ENCODE data around the gene GPR107.
A peak's percentile ranks its signal among the peaks of the same experiment; 100 is the strongest.

GPR107 gene

GRCh38 chr9:130167927-130168326 lies 114.2 kb downstream of the GPR107 start:
- DNase-seq, result no peak

- no peak for DNase-seq
These were observed 117.8 kb downstream of the GPR107 start for GRCh38 chr9:130171226-130172148.

GRCh38 chr9:130172161-130172857 lies 118.6 kb downstream of the GPR107 start, which contains the start of gene NCS1:
Gene NCS1, plus strand, starts transcription at chr9:130172404. Its CDS starts 260 bp downstream, at chr9:130172664.
- DNase-seq, result peak; percentile 76

GRCh38 chr9:130172858-130173665 lies 119.4 kb downstream of the GPR107 start:
- DNase-seq, result peak; percentile 74

- DNase-seq, result no peak
These were observed 119.9 kb downstream of the GPR107 start for GRCh38 chr9:130173666-130173983.

GRCh38 chr9:130174025-130174424 lies 120.3 kb downstream of the GPR107 start:
- DNase-seq, result no peak

GRCh38 chr9:130174920-130175321 lies 121.2 kb downstream of the GPR107 start:
- no peak for DNase-seq

GRCh38 chr9:130175355-130175754 lies 121.6 kb downstream of the GPR107 start:
- DNase-seq, result no peak

GRCh38 chr9:130176760-130177159 lies 123.1 kb downstream of the GPR107 start:
- DNase-seq, result no peak

- DNase-seq, result no peak
These were observed 124.4 kb downstream of the GPR107 start for GRCh38 chr9:130177898-130178805.

- DNase-seq, result no peak
These were observed 125.7 kb downstream of the GPR107 start for GRCh38 chr9:130179331-130179907.

GRCh38 chr9:130180516-130180915 lies 126.8 kb downstream of the GPR107 start:
- no peak for DNase-seq

GRCh38 chr9:130181678-130182380 lies 128.1 kb downstream of the GPR107 start:
- no peak for DNase-seq

- DNase-seq, result no peak
These were observed 128.7 kb downstream of the GPR107 start for GRCh38 chr9:130182381-130182909.

GRCh38 chr9:130183133-130183762 lies 129.5 kb downstream of the GPR107 start:
- DNase-seq, result no peak

GRCh38 chr9:130185017-130185416 lies 131.3 kb downstream of the GPR107 start:
- DNase-seq, result no peak

GRCh38 chr9:130185490-130186031 lies 131.9 kb downstream of the GPR107 start:
- no peak for DNase-seq

GRCh38 chr9:130186051-130186450 lies 132.3 kb downstream of the GPR107 start:
- no peak for DNase-seq

GRCh38 chr9:130186839-130187522 lies 133.3 kb downstream of the GPR107 start:
- DNase-seq, result no peak

GRCh38 chr9:130187523-130187846 lies 133.8 kb downstream of the GPR107 start:
- DNase-seq, result no peak
